Neural progenitor cell (in vitro differentiated cells): ENCODE data around the gene MBNL2. TPM values are rescaled to one million over a fixed set of nuclear protein-coding genes. Genes with fewer than 3 reads are reported as not detected.

Experiments
- DNase-seq: peaks from one replicate; pipeline ENCODE4 v3.0.0-alpha.2; 2016; ENCODE audit warnings: low spot score
- H2AFZ ChIP-seq: fragments of 200-600 bp; sonication (generic); replicated peaks from 2 replicates; pipeline ENCODE4 v1.6.1; 2016; ENCODE audit warnings: antibody characterized with exemption
- H3F3A ChIP-seq: fragments of 200-600 bp; sonication (generic); 2 replicates; pipeline ENCODE4 v1.6.1; 2016; ENCODE audit warnings: antibody characterized with exemption, low read depth
- H3K27ac ChIP-seq: fragments of 200-600 bp; sonication (generic); 2 replicates; pipeline ENCODE4 v1.5.1; 2016; ENCODE audit warnings: mild to moderate bottlenecking
- H3K27me3 ChIP-seq: fragments of 200-600 bp; sonication (generic); 2 replicates; pipeline ENCODE4 v1.6.1; 2016; ENCODE audit warnings: mild to moderate bottlenecking, moderate library complexity
- H3K36me3 ChIP-seq: fragments of 200-600 bp; sonication (generic); 2 replicates; pipeline ENCODE4 v1.5.1; 2016
- H3K4me1 ChIP-seq: fragments of 200-600 bp; sonication (generic); 2 replicates; pipeline ENCODE4 v1.6.1; 2016; ENCODE audit warnings: mixed run types
- H3K4me2 ChIP-seq: fragments of 200-600 bp; sonication (generic); 2 replicates; pipeline ENCODE4 v1.6.1; 2016
- H3K4me3 ChIP-seq: fragments of 200-600 bp; sonication (generic); 2 replicates; pipeline ENCODE4 v1.5.1; 2016
- H3K79me2 ChIP-seq: fragments of 200-600 bp; sonication (generic); 2 replicates; pipeline ENCODE4 v1.6.1; 2016; ENCODE audit warnings: low read depth
- H3K9ac ChIP-seq: fragments of 200-600 bp; sonication (generic); 2 replicates; pipeline ENCODE4 v1.6.1; 2016
- H3K9me3 ChIP-seq: fragments of 200-600 bp; sonication (generic); 2 replicates; pipeline ENCODE4 v1.5.1; 2016; ENCODE audit warnings: low read depth
- H4K20me1 ChIP-seq: fragments of 200-600 bp; sonication (generic); 2 replicates; pipeline ENCODE4 v1.6.1; 2016; ENCODE audit warnings: low read depth
- H3K27ac Mint-ChIP-seq: 3 replicates; pipeline ENCODE4 v1.8.0; 2021; ENCODE audit warnings: mixed read lengths
- H3K27me3 Mint-ChIP-seq: 2 replicates; pipeline ENCODE4 v1.8.0; 2022; ENCODE audit warnings: low read depth, mild to moderate bottlenecking, inconsistent platforms, moderate library complexity, mixed read lengths; ENCODE audit not compliant: insufficient read depth
- H3K36me3 Mint-ChIP-seq: 3 replicates; pipeline ENCODE4 v1.8.0; 2021; ENCODE audit warnings: mixed read lengths
- H3K4me1 Mint-ChIP-seq: 3 replicates; pipeline ENCODE4 v1.8.0; 2021; ENCODE audit warnings: mixed read lengths
- H3K4me3 Mint-ChIP-seq: 3 replicates; pipeline ENCODE4 v1.8.0; 2021; ENCODE audit warnings: mild to moderate bottlenecking, moderate library complexity, mixed read lengths
- H3K9me3 Mint-ChIP-seq: 3 replicates; pipeline ENCODE4 v1.8.0; 2020; ENCODE audit warnings: mixed read lengths
- EZH2 ChIP-seq: fragments of 200-600 bp; sonication (generic); IDR thresholded peaks from 2 replicates; pipeline ENCODE4 v1.6.1; 2017; ENCODE audit warnings: antibody characterized with exemption, mild to moderate bottlenecking, moderate library complexity
- EZH2phosphoT487 ChIP-seq: fragments of 200-600 bp; sonication (generic); IDR thresholded peaks from 2 replicates; pipeline ENCODE4 v1.6.1; 2017; ENCODE audit warnings: antibody characterized with exemption
- small RNA-seq: library from RNA; depleted of rRNA; stranded (forward); fragments of <200 nt; gene quantifications from one replicate; pipeline ENCODE3, GENCODE V24; 2015
- total RNA-seq: library from RNA; depleted of rRNA; stranded (reverse); fragments of >200 nt; gene quantifications from 2 replicates; pipeline ENCODE4 v1.2.3, GENCODE V29; 2015; ENCODE audit warnings: low replicate concordance
- TF ChIP-seq, protein P1 (sequence below): fragments of 200-600 bp; sonication (generic); IDR thresholded peaks from 2 replicates; pipeline ENCODE4 v1.5.1; 2017; ENCODE audit warnings: antibody characterized with exemption, mild to moderate bottlenecking

MBNL2 gene
- total RNA-seq, 1 donor from 2014 or later: 19.6 TPM

DNA sequence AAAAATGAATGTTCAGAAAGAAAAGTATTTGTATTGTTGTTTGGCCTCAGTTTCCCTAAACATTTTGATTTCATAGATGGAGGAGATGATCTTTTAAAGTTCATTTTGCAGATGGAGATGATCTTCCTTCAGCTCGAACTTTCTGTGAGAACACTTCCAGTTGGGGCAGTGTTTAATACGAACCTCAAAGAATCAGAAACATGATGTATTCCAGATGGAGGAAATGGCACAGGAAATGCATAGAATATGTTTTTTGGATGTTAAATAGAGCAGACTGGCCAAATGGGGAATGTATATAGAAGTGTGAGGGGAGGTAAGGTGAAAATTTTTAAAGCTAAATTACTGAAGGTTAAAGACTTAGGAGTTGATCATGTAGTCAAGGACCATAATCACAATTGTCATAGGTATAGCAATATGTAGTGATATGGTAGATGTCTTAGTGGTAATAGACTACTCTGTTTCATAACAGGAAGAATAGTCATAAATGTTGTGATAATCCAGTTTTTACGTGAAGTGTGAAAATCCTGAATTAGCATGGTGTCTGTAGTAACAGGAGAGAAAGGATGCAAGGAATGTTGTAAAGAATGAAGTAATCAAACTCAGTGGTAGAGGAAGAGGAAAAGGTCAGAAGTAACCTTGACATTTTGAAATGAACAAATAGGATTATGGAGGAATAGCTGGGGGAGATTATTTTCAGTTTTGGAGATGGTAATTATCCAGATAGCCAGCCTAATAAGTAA is 216.9 kb downstream of the MBNL2 start:
- no peak overlapping the region for H3K27ac Mint-ChIP-seq
- H3F3A ChIP-seq: peaks cover 10% of the 10 kb centered on the region
- no peak for TF ChIP-seq EZH2
- TF ChIP-seq EZH2phosphoT487: no peak
- TF ChIP-seq, protein P1, sequence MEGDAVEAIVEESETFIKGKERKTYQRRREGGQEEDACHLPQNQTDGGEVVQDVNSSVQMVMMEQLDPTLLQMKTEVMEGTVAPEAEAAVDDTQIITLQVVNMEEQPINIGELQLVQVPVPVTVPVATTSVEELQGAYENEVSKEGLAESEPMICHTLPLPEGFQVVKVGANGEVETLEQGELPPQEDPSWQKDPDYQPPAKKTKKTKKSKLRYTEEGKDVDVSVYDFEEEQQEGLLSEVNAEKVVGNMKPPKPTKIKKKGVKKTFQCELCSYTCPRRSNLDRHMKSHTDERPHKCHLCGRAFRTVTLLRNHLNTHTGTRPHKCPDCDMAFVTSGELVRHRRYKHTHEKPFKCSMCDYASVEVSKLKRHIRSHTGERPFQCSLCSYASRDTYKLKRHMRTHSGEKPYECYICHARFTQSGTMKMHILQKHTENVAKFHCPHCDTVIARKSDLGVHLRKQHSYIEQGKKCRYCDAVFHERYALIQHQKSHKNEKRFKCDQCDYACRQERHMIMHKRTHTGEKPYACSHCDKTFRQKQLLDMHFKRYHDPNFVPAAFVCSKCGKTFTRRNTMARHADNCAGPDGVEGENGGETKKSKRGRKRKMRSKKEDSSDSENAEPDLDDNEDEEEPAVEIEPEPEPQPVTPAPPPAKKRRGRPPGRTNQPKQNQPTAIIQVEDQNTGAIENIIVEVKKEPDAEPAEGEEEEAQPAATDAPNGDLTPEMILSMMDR: no peak

DNA sequence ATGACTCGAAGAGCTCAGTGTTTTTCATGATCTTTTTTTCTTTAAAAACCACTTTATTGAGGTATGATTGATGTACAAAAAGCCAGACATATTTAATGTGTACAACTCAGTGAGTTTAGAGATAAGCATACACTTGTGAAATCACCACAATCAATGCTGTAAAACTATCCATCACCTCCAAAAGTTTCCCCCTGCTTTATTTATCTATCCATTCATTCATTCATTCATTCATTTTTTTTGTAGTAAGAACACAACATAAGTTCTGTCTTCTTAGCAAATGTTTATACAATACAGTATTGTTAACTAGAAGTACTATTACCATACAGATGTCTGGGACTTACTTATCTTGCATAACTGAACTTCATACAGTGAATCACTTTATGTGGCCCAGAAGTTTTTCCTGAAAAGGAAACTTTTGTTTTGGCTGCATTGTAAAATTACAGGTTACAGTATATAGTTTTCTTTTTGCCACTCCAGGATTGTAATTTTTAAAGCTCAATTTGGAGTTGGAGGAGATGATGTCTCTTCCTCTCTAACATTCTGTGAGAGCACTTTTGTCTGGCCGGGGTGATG is 218.6 kb downstream of the MBNL2 start:
- Histone ChIP-seq H3K4me3 (no peak overlapping the region), H3F3A (no peaks in the 10 kb centered on the region), H2AFZ (no peak overlapping the region), H3K27me3 (no peaks in the 10 kb centered on the region), H4K20me1 (peaks cover 39% of the 10 kb centered on the region), H3K4me2 (no peak overlapping the region), H3K4me1 (peaks cover 16% of the 10 kb centered on the region), H3K79me2 (peaks cover 96% of the 10 kb centered on the region), H3K27ac (no peak overlapping the region), H3K9me3 (no peaks in the 10 kb centered on the region), H3K9ac (no peak overlapping the region), H3K36me3 (peaks cover 7% of the 10 kb centered on the region)
- DNase-seq: no peak
- Mint-ChIP-seq H3K27me3 (no peaks in the 10 kb centered on the region), H3K36me3 (peaks cover 11% of the 10 kb centered on the region), H3K27ac (no peak overlapping the region), H3K9me3 (no peaks in the 10 kb centered on the region), H3K4me3 (no peak overlapping the region), H3K4me1 (peaks cover 12% of the 10 kb centered on the region)
- TF ChIP-seq EZH2 (no peak), EZH2phosphoT487 (no peak)
- TF ChIP-seq, protein P1: no peak

More for the DNA sequence above, 216.9 kb downstream of the MBNL2 start:
- Histone ChIP-seq H3K27ac (no peak overlapping the region), H3K4me1 (peaks cover 18% of the 10 kb centered on the region), H3K79me2 (peaks cover 93% of the 10 kb centered on the region), H3K4me2 (no peak overlapping the region), H3K9me3 (no peaks in the 10 kb centered on the region), H4K20me1 (peaks cover 47% of the 10 kb centered on the region), H3K27me3 (no peaks in the 10 kb centered on the region), H3K4me3 (no peak overlapping the region), H3K36me3 (no peaks in the 10 kb centered on the region), H2AFZ (no peak overlapping the region), H3K9ac (no peak overlapping the region)
- Mint-ChIP-seq H3K4me1 (peaks cover 13% of the 10 kb centered on the region), H3K9me3 (no peaks in the 10 kb centered on the region), H3K4me3 (no peak overlapping the region), H3K27me3 (no peaks in the 10 kb centered on the region), H3K36me3 (peaks cover 7% of the 10 kb centered on the region)
- no peak for DNase-seq

- DNase-seq: no peak
- Mint-ChIP-seq H3K9me3 (no peaks in the 10 kb centered on the region), H3K27me3 (no peaks in the 10 kb centered on the region), H3K4me3 (no peak overlapping the region), H3K27ac (no peak overlapping the region), H3K4me1 (peaks cover 5% of the 10 kb centered on the region), H3K36me3 (peaks cover 14% of the 10 kb centered on the region)
- Histone ChIP-seq H3K36me3 (peaks cover 7% of the 10 kb centered on the region), H3F3A (no peaks in the 10 kb centered on the region), H3K4me1 (peaks cover 9% of the 10 kb centered on the region), H3K9me3 (no peaks in the 10 kb centered on the region), H3K27me3 (no peaks in the 10 kb centered on the region), H4K20me1 (peaks cover 32% of the 10 kb centered on the region), H3K4me3 (no peak overlapping the region), H3K79me2 (peaks cover 96% of the 10 kb centered on the region), H3K4me2 (no peak overlapping the region), H2AFZ (no peak overlapping the region), H3K27ac (no peak overlapping the region), H3K9ac (no peak overlapping the region)
- TF ChIP-seq EZH2 (no peak), EZH2phosphoT487 (no peak)
- TF ChIP-seq, protein P1: no peak
Observed at GRCh38 chr13:97441368-97441767, 219.2 kb downstream of the MBNL2 start.

Small RNA genes lying within 50 kb of the gene (small RNA-seq; reads per million reads assigned to genes)
- not detected for gene AL442067.1
- not detected for gene RNA5SP37

Other genes starting within 250 kb of the MBNL2 start
- 0.88 and 1.6 TPM in 2 replicates for gene OXGR1, start 227.9 kb upstream of the MBNL2 start, total RNA-seq
- gene RAP2A, start 211.8 kb downstream of the MBNL2 start, total RNA-seq: 46.9 and 70.9 TPM in 2 replicates